ENCODE measurements around the gene ABHD6. TPM values are rescaled to one million over a fixed set of nuclear protein-coding genes. Genes with fewer than 3 reads are reported as not detected.

ABHD6 gene
- total RNA-seq, 1 donor from 2014 or later, result 9.2 TPM

DNA sequence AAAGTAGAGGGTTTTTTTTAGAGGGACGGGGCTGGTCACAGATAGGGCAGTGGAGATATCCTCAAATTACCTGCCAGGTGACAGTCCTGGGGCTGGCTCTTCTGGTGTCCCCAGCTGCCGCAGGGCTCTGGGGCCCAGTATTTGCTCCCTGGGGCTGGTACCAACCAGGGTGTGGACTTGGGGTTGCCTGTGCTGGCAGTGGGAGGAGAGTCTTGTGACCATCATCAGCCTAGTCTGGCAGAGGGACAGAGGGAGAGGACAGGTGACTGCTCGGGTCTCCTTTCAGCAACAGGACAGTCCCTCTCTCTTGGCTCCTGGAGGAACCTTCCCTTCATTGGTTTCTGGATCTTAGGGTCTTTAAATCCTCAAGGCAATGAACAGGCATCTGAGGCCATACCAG lies 60.6 kb downstream of the ABHD6 start:
- intact Hi-C loops (cut with micrococcal nuclease), result no loop called here
- DNase-seq (ENCODE audit: low spot score), result no peak
- H3K36me3 Mint-ChIP-seq (ENCODE audit: low read depth), result no peaks in the 10 kb centered on the region

DNA sequence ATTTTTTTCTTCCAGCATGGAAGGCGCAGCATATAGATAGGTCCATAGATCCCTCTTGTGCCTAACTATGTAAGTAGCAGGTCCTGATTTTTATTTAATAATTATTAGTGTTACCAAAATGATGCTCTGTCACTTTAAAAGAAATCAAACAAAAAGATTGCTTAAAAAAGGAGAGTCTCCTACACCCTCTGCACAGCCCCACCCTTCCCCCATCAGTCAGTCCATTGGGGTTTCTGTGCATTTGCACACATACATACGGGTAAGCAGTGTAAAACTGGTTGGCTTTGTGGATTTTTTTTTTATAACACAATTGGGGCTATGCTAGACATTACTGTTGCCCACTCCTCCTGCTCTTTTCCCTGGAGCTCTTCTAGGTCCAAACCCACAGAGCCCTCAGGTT lies 61.5 kb downstream of the ABHD6 start:
- DNase-seq (ENCODE audit: low spot score), result no peak
- intact Hi-C loops (cut with micrococcal nuclease), result no loop called here
- no peak overlapping the region for H3K27ac Mint-ChIP-seq
- H3K36me3 Mint-ChIP-seq (ENCODE audit: low read depth), result no peaks in the 10 kb centered on the region
- H3K4me1 Mint-ChIP-seq (ENCODE audit: low read depth), result no peaks in the 10 kb centered on the region
- peaks cover 8% of the 10 kb centered on the region for H3K9me3 Mint-ChIP-seq
- peaks cover 25% of the 10 kb centered on the region for H3K27me3 Mint-ChIP-seq (ENCODE audit: insufficient read depth)
- no peak overlapping the region for H3K4me3 Mint-ChIP-seq

More for the DNA sequence above, 60.6 kb downstream of the ABHD6 start:
- Mint-ChIP-seq H3K4me3 (no peak overlapping the region), H3K27ac (no peak overlapping the region), H3K9me3 (peaks cover 8% of the 10 kb centered on the region), H3K27me3 (ENCODE audit: insufficient read depth) (peaks cover 24% of the 10 kb centered on the region), H3K4me1 (ENCODE audit: low read depth) (no peaks in the 10 kb centered on the region)

DNA sequence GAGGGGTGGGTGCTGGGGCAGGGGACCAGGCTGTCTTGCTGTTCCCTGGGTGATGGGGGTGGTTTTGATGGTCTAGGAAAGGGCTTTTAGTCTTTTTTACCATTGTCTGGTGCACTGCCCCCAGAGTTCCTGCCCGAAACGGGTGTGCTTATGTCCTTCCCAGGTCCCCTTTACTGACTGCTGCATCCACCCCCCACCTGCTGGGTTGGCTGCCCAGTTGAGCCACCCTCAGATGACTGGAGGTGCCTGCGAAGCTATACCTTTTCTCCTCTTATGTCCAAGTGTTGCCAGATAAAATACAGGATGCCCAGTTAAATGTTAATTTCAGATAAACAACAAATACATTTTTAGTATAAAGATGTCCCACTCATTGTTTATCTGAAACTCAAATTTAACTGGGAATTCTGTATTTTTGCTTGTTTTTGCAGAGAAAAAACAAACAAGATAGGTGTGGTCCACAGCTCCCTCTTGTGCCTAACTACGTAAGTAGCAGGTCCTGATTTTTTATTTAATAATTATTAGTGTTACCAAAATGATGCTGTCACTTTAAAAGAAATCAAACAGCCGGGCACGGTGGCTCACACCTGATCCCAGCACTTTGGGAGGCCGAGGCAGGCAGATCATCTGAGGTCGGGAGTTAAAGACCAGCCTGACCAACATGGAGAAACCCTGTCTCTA lies 62.4 kb downstream of the ABHD6 start:
- Mint-ChIP-seq H3K9me3 (peaks cover 8% of the 10 kb centered on the region), H3K4me3 (no peak overlapping the region), H3K27me3 (ENCODE audit: insufficient read depth) (peaks cover 27% of the 10 kb centered on the region), H3K27ac (no peak overlapping the region), H3K36me3 (ENCODE audit: low read depth) (no peaks in the 10 kb centered on the region), H3K4me1 (ENCODE audit: low read depth) (no peaks in the 10 kb centered on the region)
- DNase-seq (ENCODE audit: low spot score), result no peak
- intact Hi-C loops (cut with micrococcal nuclease), result loop anchor here (1.0 kb wide), 1 partner anchor 113 kb away; no protein-coding TSS in a partner anchor

DNA sequence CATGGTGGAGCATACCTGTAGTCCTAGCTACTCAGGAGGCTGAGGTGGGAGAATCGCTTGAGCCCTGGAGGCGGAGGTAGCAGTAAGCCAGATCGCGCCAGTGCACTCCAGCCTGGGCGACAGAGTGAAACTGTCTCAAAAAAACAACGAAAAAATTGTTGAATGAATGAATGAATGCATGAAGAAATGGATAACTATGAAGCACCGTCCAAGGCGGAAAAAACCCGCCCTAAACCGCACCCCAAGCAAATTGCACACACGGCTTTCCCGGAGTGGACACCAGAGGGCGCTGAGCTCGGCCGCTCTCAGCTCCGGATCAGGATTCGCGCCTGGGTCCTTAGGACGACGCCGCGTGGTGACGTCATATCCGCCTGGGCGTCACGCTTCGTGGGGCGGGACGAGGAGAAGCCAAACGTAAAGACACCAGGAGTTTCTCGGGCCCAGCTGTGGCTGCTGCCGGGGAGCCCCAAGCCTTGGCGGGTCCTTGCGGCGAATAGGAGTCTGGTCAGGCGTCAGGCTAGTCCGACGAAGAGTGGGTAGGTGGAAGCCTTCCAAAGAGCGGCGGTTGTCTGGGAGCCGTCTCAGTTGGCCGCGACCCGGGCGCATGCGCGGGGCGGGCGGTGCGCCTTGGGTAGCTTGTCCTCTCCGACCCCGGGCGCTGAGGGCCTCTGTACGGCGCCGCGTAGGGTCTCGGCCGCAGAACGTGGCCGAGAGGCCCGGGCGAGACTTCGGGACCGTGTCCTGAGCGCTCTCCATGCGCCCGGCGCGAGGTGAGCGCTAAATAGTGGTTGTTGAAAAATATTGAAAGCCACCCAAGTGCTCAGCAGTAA lies 68.5 kb downstream of the ABHD6 start, which contains the start of the genes HTD2 and RPP14:
Gene HTD2 (plus strand): TSS at position 639 of the 830 bp plus-strand sequence. CDS start 11,094 bp downstream, outside the sequence.
Gene RPP14 (plus strand): TSS at position 364 of the 830 bp plus-strand sequence. CDS start 4,085 bp downstream, outside the sequence.
- peak within 1 kb of the TSS; percentile 99 for H3K27ac Mint-ChIP-seq
- peaks cover 11% of the 10 kb centered on the region for H3K36me3 Mint-ChIP-seq (ENCODE audit: low read depth)
- peaks cover 27% of the 10 kb centered on the region for H3K4me1 Mint-ChIP-seq (ENCODE audit: low read depth)
- peak; percentile 98 for DNase-seq (ENCODE audit: low spot score)
- H3K27me3 Mint-ChIP-seq (ENCODE audit: insufficient read depth), result peaks cover 15% of the 10 kb centered on the region
- peaks cover 8% of the 10 kb centered on the region for H3K9me3 Mint-ChIP-seq
- intact Hi-C loops (cut with micrococcal nuclease), result loop anchor here (1.0 to 5.0 kb wide), 13 partner anchors 15 to 1079 kb away; partner anchors contain the start of genes ABHD6, APPL1, ARF4 and CFAP20DC
- peak within 1 kb of the TSS; percentile 95 for H3K4me3 Mint-ChIP-seq

DNA sequence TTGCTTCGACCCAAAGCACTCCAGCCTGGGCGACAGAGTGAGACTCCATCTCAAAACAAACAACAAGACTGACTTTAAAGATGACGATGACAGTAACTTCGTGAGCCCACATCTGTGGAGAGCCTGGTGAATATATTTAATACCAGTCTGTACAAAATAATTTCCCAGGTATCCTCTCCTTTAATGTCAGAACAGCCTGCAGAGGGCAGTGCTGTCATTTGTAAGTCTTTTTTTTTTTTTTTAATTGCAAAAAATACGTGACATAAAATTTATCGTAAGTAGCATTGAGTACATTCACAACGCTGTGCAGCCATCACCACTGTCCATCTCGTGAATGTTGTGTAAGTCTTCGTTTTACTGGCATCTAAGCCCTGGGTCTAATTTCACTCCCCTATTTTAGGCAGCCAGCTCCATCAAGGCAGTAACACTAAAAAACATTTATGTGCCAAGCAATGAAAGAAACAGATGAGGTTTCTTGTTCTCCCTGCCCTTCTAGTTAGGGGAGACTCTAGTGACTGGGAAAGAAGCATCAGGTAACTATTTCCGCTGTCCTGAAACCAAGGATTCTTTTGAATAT lies 70.1 kb downstream of the ABHD6 start:
- intact Hi-C loops (cut with micrococcal nuclease), result loop anchor here (1.0 to 5.0 kb wide), 5 partner anchors 107 to 1080 kb away; partner anchors contain the start of genes APPL1, CFAP20DC, DENND6A and FLNB
- peaks cover 3% of the 10 kb centered on the region for H3K27me3 Mint-ChIP-seq (ENCODE audit: insufficient read depth)
- H3K4me1 Mint-ChIP-seq (ENCODE audit: low read depth), result peaks cover 27% of the 10 kb centered on the region
- no peaks in the 10 kb centered on the region for H3K9me3 Mint-ChIP-seq
- DNase-seq (ENCODE audit: low spot score), result peak; percentile 26
- H3K27ac Mint-ChIP-seq, result peak overlapping the region; percentile 99
- peak overlapping the region; percentile 95 for H3K4me3 Mint-ChIP-seq
- H3K36me3 Mint-ChIP-seq (ENCODE audit: low read depth), result peaks cover 22% of the 10 kb centered on the region

DNA sequence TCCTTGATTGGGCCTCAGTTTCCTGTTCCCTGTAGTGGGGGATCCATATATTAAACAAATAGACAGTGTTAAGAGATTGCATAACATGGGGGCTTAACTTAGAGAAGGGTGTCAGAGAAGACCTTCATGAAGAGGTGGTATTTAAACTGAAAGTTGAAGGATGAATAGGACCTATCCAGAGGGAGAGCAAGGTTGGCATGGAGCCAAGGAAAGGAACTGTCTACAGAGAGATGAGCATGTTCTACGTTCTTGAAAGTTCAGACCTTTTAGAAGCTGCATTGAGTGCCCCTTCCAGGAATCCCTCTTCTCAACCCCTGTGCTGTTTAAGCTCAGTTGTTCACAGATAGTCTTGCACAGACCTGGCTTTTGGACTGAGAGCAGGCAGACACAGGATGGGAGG lies 71.1 kb downstream of the ABHD6 start:
- Mint-ChIP-seq H3K27me3 (ENCODE audit: insufficient read depth) (peaks cover 3% of the 10 kb centered on the region), H3K9me3 (no peaks in the 10 kb centered on the region), H3K27ac (peak overlapping the region; percentile 43), H3K4me1 (ENCODE audit: low read depth) (peaks cover 27% of the 10 kb centered on the region), H3K36me3 (ENCODE audit: low read depth) (peaks cover 28% of the 10 kb centered on the region), H3K4me3 (peak overlapping the region; percentile 10)
- intact Hi-C loops (cut with micrococcal nuclease), result loop anchor here (5.0 kb wide), 1 partner anchor 1081 kb away; the partner anchor contains the start of gene APPL1
- no peak for DNase-seq (ENCODE audit: low spot score)

DNA sequence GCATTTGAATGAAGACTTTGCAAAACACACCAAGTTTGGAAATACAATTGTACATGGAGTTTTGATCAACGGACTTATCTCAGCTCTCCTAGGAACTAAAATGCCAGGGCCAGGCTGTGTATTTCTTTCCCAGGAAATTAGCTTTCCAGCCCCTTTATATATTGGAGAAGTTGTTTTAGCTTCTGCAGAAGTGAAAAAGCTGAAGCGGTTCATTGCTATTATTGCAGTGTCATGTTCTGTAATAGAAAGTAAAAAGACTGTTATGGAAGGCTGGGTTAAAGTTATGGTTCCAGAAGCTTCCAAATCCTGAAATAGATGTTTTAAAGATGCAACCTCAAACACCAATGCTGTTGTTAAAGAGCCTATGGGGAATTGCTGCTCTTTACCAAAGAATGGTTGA lies 80.2 kb downstream of the ABHD6 start:
- H3K4me1 Mint-ChIP-seq (ENCODE audit: low read depth), result peaks cover 5% of the 10 kb centered on the region
- H3K27ac Mint-ChIP-seq, result no peak overlapping the region
- no peaks in the 10 kb centered on the region for H3K9me3 Mint-ChIP-seq
- H3K36me3 Mint-ChIP-seq (ENCODE audit: low read depth), result peaks cover 36% of the 10 kb centered on the region
- intact Hi-C loops (cut with micrococcal nuclease), result no loop called here
- no peaks in the 10 kb centered on the region for H3K27me3 Mint-ChIP-seq (ENCODE audit: insufficient read depth)
- DNase-seq (ENCODE audit: low spot score), result no peak
- H3K4me3 Mint-ChIP-seq, result no peak overlapping the region

DNA sequence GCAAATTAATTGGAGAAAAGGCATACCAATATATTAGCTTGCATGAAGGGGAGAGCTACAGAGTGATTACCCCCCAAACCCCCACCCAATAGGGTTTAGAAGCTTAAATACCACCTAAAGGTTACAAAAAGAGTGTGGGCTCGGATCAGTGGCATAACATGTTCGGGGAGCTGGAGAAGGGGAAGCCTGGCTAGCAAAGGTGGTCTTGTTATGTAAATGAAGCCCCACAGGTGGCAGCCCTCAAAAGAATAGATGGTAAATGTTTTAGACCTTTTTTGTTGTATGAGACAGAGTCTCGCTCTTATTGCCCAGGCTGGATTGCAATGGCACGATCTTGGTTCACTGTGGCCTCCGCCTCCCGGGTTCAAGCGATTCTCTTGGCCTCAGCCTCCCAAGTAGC lies 84.2 kb downstream of the ABHD6 start:
- Mint-ChIP-seq H3K27me3 (ENCODE audit: insufficient read depth) (no peaks in the 10 kb centered on the region), H3K4me3 (no peak overlapping the region), H3K9me3 (no peaks in the 10 kb centered on the region), H3K36me3 (ENCODE audit: low read depth) (peaks cover 14% of the 10 kb centered on the region), H3K27ac (no peak overlapping the region), H3K4me1 (ENCODE audit: low read depth) (peaks cover 31% of the 10 kb centered on the region)
- DNase-seq (ENCODE audit: low spot score), result no peak
- intact Hi-C loops (cut with micrococcal nuclease), result loop anchor here (1.0 to 5.0 kb wide), 7 partner anchors 13 to 311 kb away; partner anchors contain the start of genes HTD2, PDHB and RPP14

DNA sequence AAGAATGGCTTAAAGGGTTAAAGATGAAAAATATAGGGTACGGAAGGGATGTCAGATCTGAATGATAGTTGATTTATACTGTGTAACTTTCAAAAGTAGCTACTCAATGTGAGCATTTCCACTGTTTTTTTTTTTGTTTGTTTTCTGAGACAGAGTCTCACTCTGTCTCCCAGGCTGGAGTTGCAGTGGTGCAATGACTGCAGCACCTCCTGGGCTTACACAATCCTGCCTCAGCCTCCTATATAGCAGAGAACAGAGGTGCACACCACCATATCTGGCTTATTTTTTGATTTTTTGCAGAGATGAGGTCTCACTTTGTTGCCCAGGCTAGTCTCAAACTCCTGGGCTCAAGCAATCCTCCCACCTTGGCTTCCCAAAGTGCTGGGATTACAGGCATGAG lies 85.2 kb downstream of the ABHD6 start:
- peak overlapping the region; percentile 40 for H3K27ac Mint-ChIP-seq
- H3K27me3 Mint-ChIP-seq (ENCODE audit: insufficient read depth), result no peaks in the 10 kb centered on the region

DNA sequence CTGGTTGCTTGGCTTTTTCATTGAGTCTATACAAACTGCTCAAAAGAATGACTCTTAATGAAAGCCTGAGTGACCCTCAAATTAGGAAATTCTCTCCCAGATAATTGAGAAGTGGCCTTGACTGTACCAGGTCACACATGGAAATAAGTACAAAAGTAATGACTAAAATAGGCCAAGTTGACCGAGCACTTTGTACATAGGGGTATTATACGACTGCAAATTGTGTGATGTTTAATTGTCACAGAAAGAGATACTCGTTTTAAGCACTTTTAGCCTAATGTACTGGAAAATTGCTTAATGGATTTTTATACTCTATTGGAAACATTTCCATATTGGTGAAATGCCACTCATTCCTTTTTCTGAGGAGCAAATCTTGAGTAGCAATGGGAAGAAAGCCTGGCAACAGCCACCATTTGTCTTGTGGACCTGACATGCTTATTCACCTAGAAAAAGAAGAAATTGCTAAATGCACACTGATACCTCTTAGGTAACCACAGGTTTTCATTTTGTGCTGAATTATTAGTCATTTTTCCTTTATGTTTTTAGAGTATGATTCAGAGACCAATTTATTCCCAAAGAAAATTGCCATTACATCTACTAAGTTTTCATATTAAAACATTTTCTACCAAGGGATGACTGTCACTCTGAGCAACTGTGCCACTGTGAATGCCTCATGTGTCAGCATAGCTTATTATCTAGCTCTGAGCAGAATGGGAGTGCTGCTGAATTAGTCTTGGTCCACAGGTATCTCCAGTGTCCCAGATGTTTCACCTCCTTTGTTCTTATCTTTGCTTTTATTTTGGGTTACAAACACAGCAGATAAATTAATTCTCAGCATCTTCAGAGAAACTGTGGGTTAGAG lies 86.2 kb downstream of the ABHD6 start:
- H3K9me3 Mint-ChIP-seq, result no peaks in the 10 kb centered on the region
- peak overlapping the region; percentile 6 for H3K4me3 Mint-ChIP-seq
- intact Hi-C loops (cut with micrococcal nuclease), result loop anchor here (1.0 to 5.0 kb wide), 4 partner anchors 9 to 309 kb away; partner anchors contain the start of gene PXK
- H3K27me3 Mint-ChIP-seq (ENCODE audit: insufficient read depth), result no peaks in the 10 kb centered on the region
- no peak for DNase-seq (ENCODE audit: low spot score)
- H3K27ac Mint-ChIP-seq, result peak overlapping the region; percentile 86
- H3K36me3 Mint-ChIP-seq (ENCODE audit: low read depth), result peaks cover 8% of the 10 kb centered on the region
- H3K4me1 Mint-ChIP-seq (ENCODE audit: low read depth), result peaks cover 31% of the 10 kb centered on the region

More for the DNA sequence above, 85.2 kb downstream of the ABHD6 start:
- Mint-ChIP-seq H3K36me3 (ENCODE audit: low read depth) (peaks cover 11% of the 10 kb centered on the region), H3K4me3 (no peak overlapping the region), H3K4me1 (ENCODE audit: low read depth) (peaks cover 31% of the 10 kb centered on the region), H3K9me3 (no peaks in the 10 kb centered on the region)
- no peak for DNase-seq (ENCODE audit: low spot score)
- intact Hi-C loops (cut with micrococcal nuclease), result loop anchor here (1.0 to 5.0 kb wide), 2 partner anchors 36 to 310 kb away; no protein-coding TSS in a partner anchor

DNA sequence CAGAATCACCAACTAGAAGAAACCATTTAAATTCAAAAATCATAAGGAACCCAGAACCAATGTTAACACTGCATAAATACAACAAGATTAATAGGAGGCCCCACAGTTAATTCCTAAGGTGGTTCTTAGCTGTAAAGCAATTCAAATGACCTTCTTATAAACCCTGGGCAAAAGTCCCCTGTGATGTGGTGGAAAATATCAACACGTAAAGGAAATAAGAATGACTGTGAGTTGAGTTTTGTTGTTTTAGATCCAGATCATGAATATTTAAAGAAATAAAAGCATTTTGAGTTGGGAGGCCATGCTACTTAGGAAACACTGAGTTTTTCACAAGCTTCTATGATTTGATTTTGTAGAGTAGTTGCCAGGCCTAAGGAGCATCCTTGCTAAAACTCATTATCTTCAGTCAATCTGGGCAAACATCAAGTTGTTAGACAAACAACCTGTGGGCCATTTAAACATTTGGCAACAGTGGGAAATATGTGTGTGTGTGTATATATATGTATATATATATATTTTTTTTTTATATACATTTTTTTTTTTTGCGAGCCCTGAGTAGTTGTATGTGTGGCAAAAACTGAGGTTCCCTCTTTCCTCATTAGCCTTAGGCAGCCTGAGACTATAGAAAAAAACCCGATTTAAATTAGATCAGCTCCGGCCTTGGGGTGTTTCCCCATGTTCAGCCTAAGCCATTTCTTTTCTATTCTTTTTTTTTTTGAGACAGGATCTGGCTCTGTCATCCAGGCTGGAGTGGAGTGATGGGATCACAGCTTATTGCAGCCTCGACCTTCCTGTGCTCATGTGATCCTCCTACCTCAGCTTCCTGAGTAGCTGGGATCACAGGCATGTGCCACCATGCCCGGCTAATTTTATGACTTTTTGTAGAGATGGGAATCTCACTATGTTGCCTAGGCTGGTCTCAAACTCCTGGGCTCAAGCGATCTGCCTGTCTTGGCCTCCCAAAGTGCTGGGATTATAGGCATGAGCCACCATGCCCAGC lies 87.1 kb downstream of the ABHD6 start:
- Mint-ChIP-seq H3K9me3 (no peaks in the 10 kb centered on the region), H3K36me3 (ENCODE audit: low read depth) (peaks cover 4% of the 10 kb centered on the region), H3K4me1 (ENCODE audit: low read depth) (peaks cover 31% of the 10 kb centered on the region), H3K4me3 (peak overlapping the region; percentile 6), H3K27ac (peak overlapping the region; percentile 86), H3K27me3 (ENCODE audit: insufficient read depth) (no peaks in the 10 kb centered on the region)
- intact Hi-C loops (cut with micrococcal nuclease), result loop anchor here (1.0 to 5.0 kb wide), 3 partner anchors 8 to 308 kb away; partner anchors contain the start of gene PXK
- DNase-seq (ENCODE audit: low spot score), result peak; percentile 6

All from activated T-helper 1 cell treated with anti-CD3 and anti-CD28 coated beads, Interleukin-12 subunit alpha, Interleukin-12 subunit beta, Interleukin-2, Interleukin-4 antibody, amounts not matched to agents 30 ng/mL and 10 ng/mL and 1 ng/mL, durations not matched to agents 14 hours and 24 hours and 36 hours (primary cell).